Measurements from ENCODE around the gene PRR13. TPM values are rescaled to one million over a fixed set of nuclear protein-coding genes. Genes with fewer than 3 reads are reported as not detected.
A peak's percentile ranks its signal among the peaks of the same experiment; 100 is the strongest.

The PRR13 gene
- total and polyA plus RNA-seq, 2 donors (not counting 3 experiments of a cell fraction or from before 2014, with no cell fraction given): 68.9 to 139 TPM

DNA sequence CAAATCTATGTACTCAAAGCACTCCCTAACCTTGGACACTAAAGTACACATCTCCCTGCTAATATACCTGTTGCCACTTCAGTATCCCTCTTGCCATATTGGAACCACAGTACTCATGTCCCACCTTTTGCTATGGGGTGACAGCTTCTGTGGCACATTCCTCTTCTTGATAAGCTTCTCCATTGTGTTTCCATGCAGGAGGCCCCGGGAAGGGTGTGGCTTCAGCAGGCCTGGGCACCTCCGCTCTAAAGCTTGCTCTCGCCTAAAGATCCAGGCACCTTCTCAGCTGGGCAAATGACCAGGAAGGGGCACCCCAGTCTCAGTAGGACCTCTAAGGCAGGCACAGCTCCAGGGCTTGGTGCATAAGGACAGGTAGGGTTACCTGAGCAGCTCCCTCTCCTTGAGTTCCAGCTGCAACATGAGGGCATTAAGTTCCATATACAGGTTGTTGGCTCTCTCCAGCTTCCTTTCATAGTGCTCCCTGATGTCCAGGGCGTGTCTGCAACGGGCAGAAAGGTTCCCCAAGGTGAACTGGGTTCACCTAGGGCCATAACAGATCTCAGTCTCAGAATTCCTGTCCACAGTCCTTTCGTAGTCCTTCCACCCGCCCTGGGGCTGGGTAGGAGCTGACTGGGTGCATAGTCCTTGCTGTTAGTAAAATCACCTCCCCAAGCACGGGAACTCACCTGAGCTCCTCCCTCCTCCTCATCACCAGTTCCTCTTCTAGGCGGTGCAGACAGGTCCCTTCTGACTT, 41.9 kb downstream of the PRR13 start:
- Histone ChIP-seq H3K9me1 (replicated peaks; ENCODE audit: control insufficient read depth, extremely low read depth, insufficient read depth, low read length) (no peaks in the 10 kb centered on the region), H3K4me3 (replicated peaks in 1 of 3; ENCODE audit: insufficient read depth in 1 of 3, low read depth in 1 of 3, low read length in 3 of 3) (no peak overlapping the region), H3K27ac (ENCODE audit: insufficient read depth, low read depth, low read length) (no peak overlapping the region), H3K36me3 (ENCODE audit: control insufficient read depth in 2 of 2, extremely low read depth in 1 of 2, insufficient read depth in 2 of 2, low read length in 2 of 2) (peaks cover 24 to 64% of the 10 kb centered on the region in 2 experiments), H3K9ac (replicated peaks; ENCODE audit: extremely low read depth, insufficient read depth, low read length) (no peak overlapping the region), H3K4me2 (ENCODE audit: insufficient read depth, low read length) (no peak overlapping the region), H3K9me3 (replicated peaks; ENCODE audit: control insufficient read depth, insufficient read depth, low read length) (no peaks in the 10 kb centered on the region), H3K4me1 (ENCODE audit: control insufficient read depth, extremely low read depth, insufficient read depth, low read length) (no peaks in the 10 kb centered on the region), H2AFZ (ENCODE audit: low read depth, low read length) (no peak overlapping the region), H4K20me1 (replicated peaks; ENCODE audit: control insufficient read depth, extremely low read depth, insufficient read depth, low read length) (no peaks in the 10 kb centered on the region), H3K79me2 (ENCODE audit: control insufficient read depth, insufficient read depth, low read length) (no peaks in the 10 kb centered on the region), H3K27me3 (ENCODE audit: control insufficient read depth in 2 of 2, insufficient read depth in 2 of 2, low read length in 2 of 2) (no peaks in the 10 kb centered on the region)
- ChIA-PET CTCF (interaction anchor here (0.8 to 3.6 kb wide), 2 partner anchors 9 to 25 kb away, joined by 3 to 32 read pairs; no protein-coding TSS in a partner anchor), POLR2A (no interaction called here)
- no TSS peak for BruUV-seq (replicated peaks)
- no peak for DNase-seq (ENCODE audit: low read depth, low spot score)
- dilution Hi-C loops (cut with MboI; ENCODE audit: extremely low pct_ligation_motif_present, low sequenced_read_pairs): no loop called here
- TF ChIP-seq POLR2A (IDR thresholded peaks at IDR 0.05; ENCODE audit: low read depth, low read length): peak; percentile 80
- peak; percentile 19 for TF ChIP-seq POLR2AphosphoS5 (IDR thresholded peaks at IDR 0.05; ENCODE audit: insufficient read depth, low read depth, low read length)
- TF ChIP-seq JUN (IDR thresholded peaks at IDR 0.05; ENCODE audit: borderline replicate concordance, insufficient read depth, insufficient read length, low read depth): no peak
- no peak for FAIRE-seq
- intact Hi-C loops (cut with micrococcal nuclease): loop anchor here (2.0 kb wide), 1 partner anchor 25 kb away; no protein-coding TSS in a partner anchor

DNA sequence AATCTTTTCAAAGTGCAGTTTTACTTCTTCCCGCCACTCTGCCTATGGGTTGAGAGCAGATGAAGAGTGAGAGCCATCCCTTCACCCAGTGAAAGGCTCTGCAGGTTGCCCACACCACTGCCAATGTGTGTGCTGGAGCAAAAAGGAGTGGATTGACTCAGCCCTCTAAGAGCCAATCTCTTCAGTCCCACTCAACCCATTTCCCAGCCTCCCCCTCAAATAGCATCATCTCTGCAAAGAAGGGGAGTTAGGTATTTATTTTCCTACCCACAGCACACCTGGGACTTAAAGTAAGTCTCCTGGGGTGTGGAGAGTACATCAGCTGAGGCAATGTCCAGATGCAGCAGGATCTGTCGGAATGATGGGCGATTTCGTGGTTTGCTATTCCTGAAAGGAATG, 42.4 kb downstream of the PRR13 start:
- no peak overlapping the region for H3K4me3 ChIP-seq (replicated peaks in 1 of 3; ENCODE audit: insufficient read depth in 1 of 3, low read depth in 1 of 3, low read length in 3 of 3)
- H3K27me3 ChIP-seq (ENCODE audit: control insufficient read depth in 2 of 2, insufficient read depth in 2 of 2, low read length in 2 of 2): no peaks in the 10 kb centered on the region
- dilution Hi-C loops (cut with MboI; ENCODE audit: extremely low pct_ligation_motif_present, low sequenced_read_pairs) (no loop called here), intact Hi-C loops (cut with micrococcal nuclease) (loop anchor here (2.0 kb wide), 1 partner anchor 25 kb away; no protein-coding TSS in a partner anchor)
- no peaks in the 10 kb centered on the region for H3K79me2 ChIP-seq (ENCODE audit: control insufficient read depth, insufficient read depth, low read length)
- POLR2A ChIA-PET: no interaction called here
- no peaks in the 10 kb centered on the region for H3K9me3 ChIP-seq (replicated peaks; ENCODE audit: control insufficient read depth, insufficient read depth, low read length)
- no peak overlapping the region for H2AFZ ChIP-seq (ENCODE audit: low read depth, low read length)
- H3K9ac ChIP-seq (replicated peaks; ENCODE audit: extremely low read depth, insufficient read depth, low read length): no peak overlapping the region
- BruUV-seq (replicated peaks): no TSS peak
- no peak for DNase-seq (ENCODE audit: low read depth, low spot score)
- no peak overlapping the region for H3K4me2 ChIP-seq (ENCODE audit: insufficient read depth, low read length)
- TF ChIP-seq, protein P1, sequence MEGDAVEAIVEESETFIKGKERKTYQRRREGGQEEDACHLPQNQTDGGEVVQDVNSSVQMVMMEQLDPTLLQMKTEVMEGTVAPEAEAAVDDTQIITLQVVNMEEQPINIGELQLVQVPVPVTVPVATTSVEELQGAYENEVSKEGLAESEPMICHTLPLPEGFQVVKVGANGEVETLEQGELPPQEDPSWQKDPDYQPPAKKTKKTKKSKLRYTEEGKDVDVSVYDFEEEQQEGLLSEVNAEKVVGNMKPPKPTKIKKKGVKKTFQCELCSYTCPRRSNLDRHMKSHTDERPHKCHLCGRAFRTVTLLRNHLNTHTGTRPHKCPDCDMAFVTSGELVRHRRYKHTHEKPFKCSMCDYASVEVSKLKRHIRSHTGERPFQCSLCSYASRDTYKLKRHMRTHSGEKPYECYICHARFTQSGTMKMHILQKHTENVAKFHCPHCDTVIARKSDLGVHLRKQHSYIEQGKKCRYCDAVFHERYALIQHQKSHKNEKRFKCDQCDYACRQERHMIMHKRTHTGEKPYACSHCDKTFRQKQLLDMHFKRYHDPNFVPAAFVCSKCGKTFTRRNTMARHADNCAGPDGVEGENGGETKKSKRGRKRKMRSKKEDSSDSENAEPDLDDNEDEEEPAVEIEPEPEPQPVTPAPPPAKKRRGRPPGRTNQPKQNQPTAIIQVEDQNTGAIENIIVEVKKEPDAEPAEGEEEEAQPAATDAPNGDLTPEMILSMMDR (IDR thresholded peaks at IDR 0.05; ENCODE audit: extremely low read depth in 1 of 2, insufficient read depth in 1 of 2, low read depth in 1 of 2, low read length in 2 of 2): no peak
- TF ChIP-seq POLR2AphosphoS5 (IDR thresholded peaks at IDR 0.05; ENCODE audit: insufficient read depth, low read depth, low read length) (no peak), GATA2 (IDR thresholded peaks at IDR 0.05; ENCODE audit: insufficient read depth, insufficient read length, low read depth, low read length) (no peak), EZH2 (IDR thresholded peaks at IDR 0.05; ENCODE audit: borderline replicate concordance, low read depth, low read length, severe bottlenecking) (no peak), MYC (IDR thresholded peaks at IDR 0.05; ENCODE audit: low read depth, low read length) (no peak), POLR2A (IDR thresholded peaks at IDR 0.05; ENCODE audit: low read depth, low read length) (no peak)
- CTCF ChIA-PET: interaction anchor here (0.8 to 3.6 kb wide), 2 partner anchors 8 to 25 kb away, joined by 3 to 32 read pairs; no protein-coding TSS in a partner anchor
- H4K20me1 ChIP-seq (replicated peaks; ENCODE audit: control insufficient read depth, extremely low read depth, insufficient read depth, low read length): no peaks in the 10 kb centered on the region
- no peak overlapping the region for H3K27ac ChIP-seq (ENCODE audit: insufficient read depth, low read depth, low read length)
- no peaks in the 10 kb centered on the region for H3K9me1 ChIP-seq (replicated peaks; ENCODE audit: control insufficient read depth, extremely low read depth, insufficient read depth, low read length)
- FAIRE-seq: no peak
- no peaks in the 10 kb centered on the region for H3K4me1 ChIP-seq (ENCODE audit: control insufficient read depth, extremely low read depth, insufficient read depth, low read length)
- H3K36me3 ChIP-seq (ENCODE audit: control insufficient read depth in 2 of 2, extremely low read depth in 1 of 2, insufficient read depth in 2 of 2, low read length in 2 of 2): peaks cover 22 to 62% of the 10 kb centered on the region in 2 experiments
